ENCODE results near the gene ESRRB. TPM values are rescaled to one million over a fixed set of nuclear protein-coding genes. Genes with fewer than 3 reads are reported as not detected.

The ESRRB gene
- total RNA-seq, 6 donors from 2014 or later = 0.15 to 1.6 (median 0.30) TPM; not detected in 2

DNA sequence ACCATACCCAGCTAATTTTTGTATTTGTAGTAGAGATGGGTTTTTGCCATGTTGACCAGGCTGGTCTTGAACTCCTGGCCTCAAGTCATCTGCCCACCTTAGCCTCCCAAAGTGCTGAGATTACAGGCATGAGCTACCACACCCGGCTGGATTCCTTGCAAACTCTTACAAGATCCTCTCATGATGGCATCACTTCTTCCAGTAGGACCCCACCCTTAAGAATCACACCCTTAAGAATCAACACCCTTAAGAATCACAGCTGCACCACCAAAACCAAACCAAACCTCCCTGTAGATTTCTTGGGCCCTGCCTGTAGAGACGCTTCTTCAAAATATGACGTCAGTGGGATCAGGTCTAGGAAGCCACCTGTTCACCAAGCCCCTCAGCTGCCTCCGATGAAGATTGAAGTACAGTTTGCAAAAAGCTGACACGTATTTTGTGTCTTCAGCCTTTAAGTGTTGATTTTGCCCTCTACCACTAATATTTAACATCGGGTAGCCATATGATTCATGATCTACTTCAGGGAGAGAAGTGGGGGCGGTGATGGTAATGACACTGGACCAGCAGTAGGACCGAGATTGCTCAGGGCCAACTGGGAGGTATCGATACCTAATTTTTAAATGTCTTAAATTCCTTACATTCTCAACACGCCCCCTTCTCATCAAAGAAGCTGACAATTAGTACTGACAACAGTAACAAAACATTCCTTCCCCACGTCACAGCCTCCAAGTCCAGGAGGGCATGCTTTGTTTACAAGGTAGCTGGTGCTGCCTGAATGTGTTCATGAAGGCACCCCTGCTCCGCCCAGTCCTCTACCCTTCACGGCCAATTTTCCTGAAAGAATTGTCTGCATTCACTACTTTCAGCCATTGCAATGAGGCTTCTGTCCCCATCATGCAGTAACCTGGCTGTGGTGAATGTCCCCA lies 57.2 kb downstream of the ESRRB start:
- no peaks in the 10 kb centered on the region for H3K9me3 ChIP-seq
- H3K4me1 ChIP-seq = no peaks in the 10 kb centered on the region
- DNase-seq (no peak), ATAC-seq (ENCODE audit: low FRiP score in 2 of 2) (no peak)
- H3K27ac ChIP-seq = no peak overlapping the region
- no peaks in the 10 kb centered on the region for H3K27me3 ChIP-seq
- WGBS, 2 donors = 64 to 74% methylated on average over 13 of the region's 13 CpGs
- H3K4me3 ChIP-seq = no peak overlapping the region
- H3K36me3 ChIP-seq = no peaks in the 10 kb centered on the region
- TF ChIP-seq POLR2A (IDR thresholded peaks at IDR 0.05) = no peak
- no peak for TF ChIP-seq CTCF (IDR thresholded peaks at IDR 0.05)
- no peak for TF ChIP-seq POLR2AphosphoS5 (IDR thresholded peaks at IDR 0.05)
- TF ChIP-seq EP300 (IDR thresholded peaks at IDR 0.05) = no peak

DNA sequence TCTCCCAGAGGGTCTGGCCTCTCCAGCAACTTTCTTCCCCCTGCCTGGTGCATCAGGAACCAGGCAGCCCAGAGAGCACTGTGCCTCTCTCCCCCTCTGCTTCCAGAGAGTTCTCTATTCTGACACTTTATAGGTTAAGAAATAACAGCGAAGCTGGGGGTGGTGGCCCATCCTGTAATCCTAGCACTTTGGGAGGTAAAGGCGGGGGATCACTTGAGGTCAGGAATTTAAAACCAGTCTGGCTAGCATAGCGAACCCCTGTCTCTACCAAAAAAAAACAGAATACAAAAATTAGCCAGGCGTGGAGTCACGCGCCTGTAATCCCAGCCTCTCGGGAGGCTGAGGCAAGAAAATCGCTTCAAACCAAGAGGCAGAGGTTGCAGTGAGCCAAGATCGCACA lies 58.3 kb downstream of the ESRRB start:
- ATAC-seq (ENCODE audit: low FRiP score in 2 of 2) (no peak), DNase-seq (no peak)
- Histone ChIP-seq H3K27me3 (no peaks in the 10 kb centered on the region), H3K4me1 (no peaks in the 10 kb centered on the region), H3K36me3 (no peaks in the 10 kb centered on the region), H3K9me3 (no peaks in the 10 kb centered on the region), H3K4me3 (no peak overlapping the region), H3K27ac (no peak overlapping the region)
- TF ChIP-seq POLR2AphosphoS5 (IDR thresholded peaks at IDR 0.05) (no peak), EP300 (IDR thresholded peaks at IDR 0.05) (no peak), CTCF (IDR thresholded peaks at IDR 0.05) (no peak), POLR2A (IDR thresholded peaks at IDR 0.05) (no peak)
- WGBS, 2 donors = 75 to 80% methylated on average over 9 of the region's 9 CpGs

GRCh38 chr14:76439237-76439775 lies 63.4 kb downstream of the ESRRB start:
- Histone ChIP-seq H3K27me3 (no peaks in the 10 kb centered on the region), H3K4me1 (no peaks in the 10 kb centered on the region), H3K27ac (no peak overlapping the region), H3K4me3 (no peak overlapping the region), H3K9me3 (no peaks in the 10 kb centered on the region), H3K36me3 (no peaks in the 10 kb centered on the region)
- WGBS, 2 donors = 80 to 91% methylated on average over 1 to 25 of the region's 33 CpGs
- peak in 1 of 2 donors; percentile 76 for DNase-seq
- TF ChIP-seq EP300 (IDR thresholded peaks at IDR 0.05) (no peak), POLR2A (IDR thresholded peaks at IDR 0.05) (no peak), POLR2AphosphoS5 (IDR thresholded peaks at IDR 0.05) (no peak), CTCF (IDR thresholded peaks at IDR 0.05) (no peak)
- ATAC-seq (ENCODE audit: low FRiP score in 2 of 2) = peak; percentile 12 to 29

GRCh38 chr14:76446486-76446885 lies 70.5 kb downstream of the ESRRB start:
- Histone ChIP-seq H3K9me3 (no peaks in the 10 kb centered on the region), H3K36me3 (no peaks in the 10 kb centered on the region), H3K4me3 (no peak overlapping the region), H3K4me1 (no peaks in the 10 kb centered on the region), H3K27ac (no peak overlapping the region), H3K27me3 (no peaks in the 10 kb centered on the region)
- ATAC-seq (ENCODE audit: low FRiP score in 2 of 2) (no peak), DNase-seq (no peak)
- no peak for TF ChIP-seq POLR2AphosphoS5 (IDR thresholded peaks at IDR 0.05)
- WGBS, 2 donors = 78 to 88% methylated on average over 2 of the region's 2 CpGs

- no peak for TF ChIP-seq EP300 (IDR thresholded peaks at IDR 0.05)
- no peak for TF ChIP-seq POLR2A (IDR thresholded peaks at IDR 0.05)
- TF ChIP-seq CTCF (IDR thresholded peaks at IDR 0.05) = no peak
- no peak for TF ChIP-seq POLR2AphosphoS5 (IDR thresholded peaks at IDR 0.05)
- ATAC-seq (ENCODE audit: low FRiP score in 2 of 2) (no peak), DNase-seq (no peak)
- no peaks in the 10 kb centered on the region for H3K4me1 ChIP-seq
- no peak overlapping the region for H3K4me3 ChIP-seq
- H3K36me3 ChIP-seq = no peaks in the 10 kb centered on the region
- H3K27ac ChIP-seq = no peak overlapping the region
- no peaks in the 10 kb centered on the region for H3K27me3 ChIP-seq
- H3K9me3 ChIP-seq = no peaks in the 10 kb centered on the region
- 56 to 61% methylated on average over 7 of the region's 7 CpGs for WGBS, 2 donors
These were observed 71.0 kb downstream of the ESRRB start for GRCh38 chr14:76446921-76447320.
